Dermis microvascular lymphatic vessel endothelial cell (primary cell): ENCODE data around the gene ARHGAP35. TPM values are rescaled to one million over a fixed set of nuclear protein-coding genes. Genes with fewer than 3 reads are reported as not detected.

Experiments used
- DNase-seq, 2 donors: peaks; one replicate each; pipeline versions ENCODE4 v3.0.0 to v3.0.0-alpha.2; 2010; ENCODE audit warnings: low read depth in 2 of 2
- total RNA-seq: library from RNA; depleted of rRNA; stranded (reverse); fragments of >200 nt; gene quantifications from 2 replicates; pipeline ENCODE4 v1.2.1, GENCODE V29; 2014

ARHGAP35 gene
- total RNA-seq, 1 donor from 2014 or later = 17.1 TPM

GRCh38 chr19:46902402-46902766 lies 41.6 kb downstream of the ARHGAP35 start:
- no peak for DNase-seq

- peak in 1 of 2 donors; percentile 35 for DNase-seq
These were observed 42.7 kb downstream of the ARHGAP35 start for GRCh38 chr19:46903458-46903857.

- peak; percentile 21 to 48 for DNase-seq
These were observed 43.6 kb downstream of the ARHGAP35 start for GRCh38 chr19:46904114-46905060.

- DNase-seq = no peak
These were observed 45.4 kb downstream of the ARHGAP35 start for GRCh38 chr19:46906221-46906620.

- no peak for DNase-seq
These were observed 47.1 kb downstream of the ARHGAP35 start for GRCh38 chr19:46907880-46908279.

- no peak for DNase-seq
These were observed 48.6 kb downstream of the ARHGAP35 start for GRCh38 chr19:46909356-46909755.

Other genes starting within 250 kb of the ARHGAP35 start
- not detected in 2 replicates for gene PTGIR, start 235.9 kb upstream of the ARHGAP35 start, total RNA-seq
- gene GNG8, start 224.8 kb upstream of the ARHGAP35 start, total RNA-seq = not detected in 2 replicates
- under 0.01 and 0.13 TPM in 2 replicates for gene DACT3, start 199.8 kb upstream of the ARHGAP35 start, total RNA-seq
- gene PRKD2, start 143.9 kb upstream of the ARHGAP35 start, total RNA-seq = 32.6 and 55.4 TPM in 2 replicates
- gene FKRP, start 114.9 kb upstream of the ARHGAP35 start, total RNA-seq = 8.9 and 15.2 TPM in 2 replicates
- 68.2 and 108 TPM in 2 replicates for gene STRN4, start 114.5 kb upstream of the ARHGAP35 start, total RNA-seq
- 25.3 and 25.8 TPM in 2 replicates for gene SLC1A5, start 72.4 kb upstream of the ARHGAP35 start, total RNA-seq
- 160 and 177 TPM in 2 replicates for gene AP2S1, start 10.2 kb upstream of the ARHGAP35 start, total RNA-seq
- gene NPAS1, start 158.8 kb downstream of the ARHGAP35 start, total RNA-seq = not detected in 2 replicates
- 20.7 and 31.2 TPM in 2 replicates for gene TMEM160, start 187.6 kb downstream of the ARHGAP35 start, total RNA-seq